HK-2 (cell line): ENCODE results near the gene CD44.
A peak's percentile ranks its signal among the peaks of the same experiment; 100 is the strongest.

Experiments used
- DNase-seq: peaks from one replicate; pipeline ENCODE4 v3.0.0-alpha.2; 2018; ENCODE audit not compliant: unreplicated experiment

CD44 gene

DNA sequence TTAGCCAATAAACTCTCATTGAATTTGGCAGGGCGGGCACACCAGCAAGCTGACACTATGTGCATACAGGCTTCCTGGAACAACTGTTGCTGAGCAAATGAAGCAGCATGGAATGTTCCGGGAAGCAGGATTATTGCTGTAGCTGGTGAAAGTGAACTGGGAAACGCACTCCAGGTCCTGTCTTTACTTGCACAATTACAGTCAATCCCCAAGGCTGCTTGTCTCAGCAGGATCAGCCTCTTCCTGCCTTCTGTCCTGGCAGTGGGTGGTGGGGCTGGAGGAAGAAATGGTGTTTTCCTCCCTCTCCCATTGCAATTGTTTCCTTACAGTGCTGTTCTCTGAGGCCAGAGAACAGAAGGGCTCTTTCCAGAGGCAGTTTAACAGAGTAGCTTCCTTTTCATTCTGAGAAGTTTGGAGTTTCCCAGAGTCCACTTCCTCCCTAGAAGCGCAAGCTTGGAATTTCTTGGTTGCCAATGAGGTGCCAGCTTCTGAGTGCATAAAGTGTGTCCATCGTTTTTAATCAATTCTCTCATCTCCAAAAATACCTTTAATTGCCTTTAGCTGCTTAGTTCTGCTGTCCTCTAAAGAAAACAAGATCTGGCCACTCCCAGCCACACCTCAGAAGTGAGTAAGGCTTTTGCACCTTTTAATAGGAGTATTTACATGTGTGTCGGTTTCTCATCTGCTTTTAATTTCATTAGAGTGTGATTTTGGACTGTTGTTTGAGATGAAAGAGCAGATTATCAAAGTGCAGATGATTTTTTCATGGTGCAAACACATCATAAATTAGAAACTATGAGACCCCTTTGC is 19.9 kb downstream of the CD44 start:
- no peak for DNase-seq

DNA sequence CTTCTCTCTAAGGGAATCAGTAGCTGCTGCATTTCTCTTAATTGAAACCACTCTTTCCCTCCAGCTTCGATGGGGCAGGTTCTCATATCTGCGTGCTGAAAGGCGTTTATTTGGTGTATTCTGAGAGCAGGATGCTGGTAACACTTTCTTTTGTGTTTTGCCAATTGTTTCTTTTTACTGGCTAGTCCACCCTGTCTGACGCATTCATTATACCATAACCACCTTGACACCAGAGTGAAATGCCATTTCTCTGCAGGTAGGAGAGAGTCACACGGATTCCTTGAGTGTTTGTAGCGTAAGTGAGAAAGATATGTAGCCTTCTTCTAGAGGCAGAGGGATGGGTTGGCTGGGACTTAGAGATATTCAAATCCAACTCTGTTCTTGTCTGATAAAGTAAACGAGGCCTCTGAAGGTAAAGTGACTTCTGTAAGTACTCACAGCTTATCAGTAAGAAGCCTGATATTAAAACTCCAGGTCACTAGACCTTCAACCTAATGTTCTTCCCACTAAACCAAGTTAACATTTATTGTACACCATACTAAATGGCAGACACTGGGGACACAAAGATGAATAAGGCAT is 21.4 kb downstream of the CD44 start:
- no peak for DNase-seq

- DNase-seq, result no peak
Observed at GRCh38 chr11:35160902-35161597, 22.1 kb downstream of the CD44 start.

GRCh38 chr11:35162745-35163144 is 23.8 kb downstream of the CD44 start:
- DNase-seq, result no peak

GRCh38 chr11:35163209-35163608 is 24.2 kb downstream of the CD44 start:
- DNase-seq, result peak; percentile 56

DNA sequence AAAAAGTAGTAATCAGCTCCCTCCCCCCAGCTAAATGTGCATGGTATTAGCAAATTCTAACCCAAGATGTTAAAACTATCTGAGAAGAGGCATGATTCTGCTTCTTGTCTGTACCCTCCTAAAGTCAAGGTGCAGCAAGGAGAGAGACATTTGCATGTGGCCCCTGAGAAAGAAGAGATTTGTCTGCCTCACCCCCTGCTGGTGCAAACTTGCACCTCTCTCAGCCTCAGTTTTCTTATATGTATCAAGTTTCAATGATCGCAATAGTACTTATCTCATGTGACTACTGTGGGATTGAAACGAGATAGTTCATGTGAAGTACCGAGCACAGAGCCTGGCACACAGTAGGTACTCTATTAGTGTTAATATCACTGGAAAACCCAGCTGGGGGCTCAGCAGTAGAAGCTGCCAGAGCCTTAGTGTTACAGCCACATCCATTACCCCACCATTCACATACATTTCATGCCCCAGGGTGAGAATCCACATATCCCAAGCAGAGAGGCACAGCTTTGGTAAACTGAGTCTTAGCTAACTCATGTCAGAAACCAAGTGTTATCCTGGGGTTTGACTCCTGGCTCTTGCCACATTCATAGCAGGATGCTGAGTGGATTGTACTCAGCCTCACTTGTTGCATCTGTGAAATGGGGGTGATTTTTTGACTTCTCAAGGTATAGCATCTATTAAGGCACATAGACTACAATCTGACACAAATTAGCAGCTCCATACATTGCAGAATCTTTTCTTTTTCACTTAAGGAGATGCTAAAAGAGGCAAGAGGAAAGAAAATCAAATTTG is 24.9 kb downstream of the CD44 start:
- DNase-seq, result no peak

GRCh38 chr11:35165030-35165422 is 26.1 kb downstream of the CD44 start:
- DNase-seq, result no peak

GRCh38 chr11:35165423-35166368 is 26.7 kb downstream of the CD44 start:
- peak; percentile 24 for DNase-seq

GRCh38 chr11:35166369-35167360 is 27.7 kb downstream of the CD44 start:
- peak; percentile 60 for DNase-seq

- no peak for DNase-seq
Observed at GRCh38 chr11:35167426-35167954, 28.5 kb downstream of the CD44 start.

GRCh38 chr11:35168671-35169070 is 29.7 kb downstream of the CD44 start:
- no peak for DNase-seq

DNA sequence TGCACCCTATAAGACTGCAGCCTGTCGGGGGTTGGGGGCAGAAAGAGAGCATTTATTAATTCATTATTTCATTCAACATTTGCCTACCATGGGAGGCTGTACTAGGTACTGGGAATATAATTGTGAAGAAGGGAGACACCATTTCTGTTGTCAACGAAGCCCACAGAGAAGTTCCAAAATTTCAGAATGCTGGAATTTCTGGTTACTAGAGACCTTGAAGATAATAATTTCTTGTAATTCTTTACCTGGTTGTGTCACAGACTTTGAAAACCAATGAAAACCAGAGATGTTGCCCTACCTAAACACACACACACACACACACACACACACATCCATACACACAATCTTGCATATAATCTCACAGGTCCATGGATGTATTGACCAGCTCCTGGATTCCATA is 30.1 kb downstream of the CD44 start:
- no peak for DNase-seq

- DNase-seq, result no peak
Observed at GRCh38 chr11:35169754-35170153, 30.8 kb downstream of the CD44 start.

GRCh38 chr11:35170503-35170902 is 31.5 kb downstream of the CD44 start:
- no peak for DNase-seq

DNA sequence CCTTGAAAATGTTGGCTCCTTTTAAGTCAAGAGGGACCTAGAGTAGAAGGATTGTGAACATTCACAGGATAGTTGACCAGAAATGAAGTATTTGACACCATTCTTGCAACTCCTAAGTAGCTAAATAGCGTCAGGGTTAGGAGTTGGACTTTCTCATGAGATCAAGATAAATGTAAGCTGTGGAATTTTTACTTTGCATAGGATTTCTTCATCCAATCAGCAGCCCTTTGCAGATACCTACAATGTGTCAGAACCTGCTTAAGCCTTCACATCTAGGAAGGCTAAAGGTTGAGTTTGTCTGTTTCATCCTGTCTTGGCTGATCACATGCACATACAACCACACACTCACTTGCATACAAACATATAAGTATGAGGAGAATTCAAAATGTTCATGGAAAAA is 32.3 kb downstream of the CD44 start:
- no peak for DNase-seq

DNA sequence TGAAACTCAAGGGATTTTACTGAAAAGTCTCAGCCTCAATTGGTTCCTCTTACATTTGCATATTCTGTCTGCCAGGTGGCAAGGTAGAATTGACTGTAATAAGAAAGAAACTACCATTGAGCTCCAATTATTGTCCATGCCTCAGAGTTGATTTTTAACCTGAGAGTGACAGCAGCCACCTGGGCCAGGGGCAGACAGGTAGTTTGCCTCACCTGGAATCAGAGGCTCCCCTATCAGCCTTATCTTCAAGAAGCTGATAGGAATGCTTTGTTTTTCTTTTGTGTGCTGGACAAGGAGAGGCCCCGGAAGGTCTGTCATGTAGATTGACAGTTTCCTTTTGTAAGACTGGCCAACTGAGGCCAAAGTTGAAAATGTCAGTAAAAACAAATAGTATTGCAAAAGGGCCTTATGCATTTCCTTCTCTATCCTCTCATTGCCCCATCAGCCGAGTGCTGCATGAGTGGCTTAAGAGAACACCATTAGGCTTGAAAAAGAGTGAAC is 34.1 kb downstream of the CD44 start:
- no peak for DNase-seq

DNA sequence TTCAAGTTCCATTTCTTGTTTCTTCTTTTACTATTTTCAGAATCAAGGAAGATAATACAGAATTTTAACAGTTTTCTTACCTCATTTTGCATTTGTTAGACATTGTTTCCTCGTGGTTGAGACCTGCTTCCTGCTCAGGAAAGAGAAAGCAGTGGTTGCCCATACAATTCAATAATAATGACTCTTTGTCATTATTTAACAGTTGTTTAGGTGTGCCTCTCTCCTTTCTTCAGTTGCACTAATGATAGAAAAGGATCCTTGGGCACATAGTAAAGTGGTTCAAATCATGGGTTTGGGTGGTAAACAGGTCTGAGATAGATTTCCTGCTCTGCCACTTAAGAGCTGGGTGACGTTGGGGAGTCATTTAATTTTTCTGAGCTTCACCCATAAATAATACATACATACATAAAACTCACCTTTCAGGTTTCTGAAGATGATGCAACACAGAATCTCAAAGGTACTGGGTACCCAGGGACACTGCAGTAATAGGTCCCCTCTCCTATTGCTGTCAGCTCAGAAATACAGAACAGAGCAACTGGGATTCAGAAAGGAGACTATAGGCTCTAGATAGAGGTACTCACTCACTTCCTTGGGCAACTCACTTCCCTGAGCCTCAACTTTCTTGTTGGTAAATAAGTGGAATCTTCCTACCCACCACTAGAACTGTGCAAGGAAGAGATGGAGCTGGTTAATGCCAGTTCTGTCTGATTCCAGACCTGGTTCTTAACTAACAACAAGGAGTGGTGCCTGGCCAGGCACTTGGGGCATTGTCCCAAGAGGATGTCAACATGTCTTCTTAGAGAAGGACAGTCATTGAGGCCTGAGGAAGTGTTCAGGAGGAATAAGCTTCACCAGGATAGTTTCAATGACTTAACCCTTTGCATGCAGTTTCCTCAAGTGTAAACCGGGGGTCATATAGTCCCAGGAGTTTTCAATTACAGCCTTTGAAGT is 34.9 kb downstream of the CD44 start:
- no peak for DNase-seq

GRCh38 chr11:35174666-35175065 is 35.7 kb downstream of the CD44 start:
- DNase-seq, result no peak
